ENCODE data around the gene TTC1.
"Not testable (repeated sequence)": the region's sequence is repeated elsewhere in the genome, so short reads cannot be mapped to it uniquely, and the experiment has no call there.

Gene TTC1

DNA sequence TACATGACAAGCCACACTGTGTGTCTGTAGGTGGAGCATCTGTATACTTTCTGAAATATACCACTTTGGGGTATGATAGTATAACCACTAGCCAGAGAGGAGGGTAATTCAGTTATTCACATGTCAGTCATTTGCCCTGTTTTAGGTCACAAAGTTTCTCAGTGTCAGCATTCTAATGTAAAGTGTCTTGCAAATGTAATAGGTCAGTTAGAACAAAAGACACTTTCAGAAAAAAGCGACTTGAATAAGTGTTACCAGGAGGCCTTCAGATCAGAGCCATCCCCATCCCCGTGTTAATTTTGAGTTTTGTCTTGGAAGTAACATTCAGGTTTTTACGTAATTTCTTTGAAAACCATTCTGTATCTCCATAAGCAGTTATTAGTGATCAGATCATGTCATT is 33.7 kb downstream of the TTC1 start:
- Histone ChIP-seq H3K9me3 (ENCODE audit: control insufficient read depth, insufficient read depth, low read length) (no peaks in the 10 kb centered on the region), H3K9ac (ENCODE audit: low read depth, low read length) (no peak overlapping the region), H3K36me3 (ENCODE audit: insufficient read depth, low read length) (peaks cover 12% of the 10 kb centered on the region; the same call in 1 of the 2 replicates), H3K4me1 (ENCODE audit: insufficient read depth, low read length) (peaks cover 28% of the 10 kb centered on the region)

DNA sequence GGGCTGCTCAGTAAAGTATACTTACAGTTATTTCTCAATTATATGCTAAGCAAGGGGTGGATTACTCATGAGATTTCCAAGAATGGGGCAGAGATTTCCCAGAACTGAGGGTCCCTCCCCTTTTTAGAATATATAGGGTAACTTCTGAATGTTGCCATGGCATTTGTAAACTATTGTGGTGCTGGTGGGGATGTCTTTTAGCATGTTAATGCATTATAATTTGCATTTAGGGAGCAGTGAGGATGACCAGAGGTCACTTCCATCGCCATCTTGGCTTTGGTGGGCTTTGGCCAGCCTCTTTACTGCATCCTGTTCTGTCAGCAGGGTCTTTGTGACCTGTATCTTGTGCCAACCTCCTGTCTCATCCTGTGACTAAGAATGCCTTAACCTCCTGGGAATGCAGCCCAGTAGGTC is 35.5 kb downstream of the TTC1 start:
- peaks cover 12% of the 10 kb centered on the region for H3K36me3 ChIP-seq (ENCODE audit: insufficient read depth, low read length)
- peaks cover 28% of the 10 kb centered on the region for H3K4me1 ChIP-seq (ENCODE audit: insufficient read depth, low read length)
- H3K9me3 ChIP-seq (ENCODE audit: control insufficient read depth, insufficient read depth, low read length) = no peaks in the 10 kb centered on the region
- no peak overlapping the region for H3K9ac ChIP-seq (ENCODE audit: low read depth, low read length)

DNA sequence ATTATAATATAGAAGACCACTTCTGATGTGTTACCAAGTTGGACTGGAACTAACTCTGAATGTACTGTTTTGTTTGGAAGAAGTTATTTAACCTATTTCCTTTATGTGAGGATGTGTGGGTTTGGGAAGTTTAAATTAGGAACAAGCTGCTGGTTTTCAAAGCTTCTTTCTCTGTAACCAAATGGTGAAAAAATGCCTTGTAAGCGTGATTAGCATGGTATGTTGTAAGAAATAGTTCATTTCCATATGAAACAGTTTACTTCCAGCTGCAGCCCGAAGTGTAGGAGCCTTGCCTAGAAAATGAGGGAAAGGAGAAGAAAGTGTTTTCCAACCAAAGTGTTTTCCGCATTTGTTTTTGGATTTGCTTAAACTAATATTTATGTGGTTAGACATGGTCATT is 36.0 kb downstream of the TTC1 start:
- Histone ChIP-seq H3K4me1 (ENCODE audit: insufficient read depth, low read length) (peaks cover 28% of the 10 kb centered on the region), H3K9ac (ENCODE audit: low read depth, low read length) (no peak overlapping the region), H3K36me3 (ENCODE audit: insufficient read depth, low read length) (peaks cover 14% of the 10 kb centered on the region), H3K9me3 (ENCODE audit: control insufficient read depth, insufficient read depth, low read length) (no peaks in the 10 kb centered on the region)

DNA sequence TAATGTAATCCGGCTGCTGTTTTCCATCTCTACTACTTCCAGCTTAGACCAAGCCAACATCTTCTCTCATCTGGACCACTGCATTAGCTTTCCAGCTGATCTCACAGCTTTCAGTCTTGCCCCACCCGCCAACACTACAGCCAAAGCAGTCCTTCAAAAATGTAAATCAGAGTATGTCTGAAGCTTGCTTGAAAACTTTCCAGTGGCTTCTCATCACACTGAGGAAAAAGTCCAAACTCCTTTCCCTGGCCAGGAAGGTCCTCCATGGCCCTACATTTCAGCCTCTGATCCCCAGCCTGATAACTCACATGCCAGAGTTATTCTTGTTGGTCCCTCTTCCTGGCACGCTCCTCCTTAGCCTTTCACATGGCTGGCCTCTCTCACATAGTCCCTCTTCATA is 38.5 kb downstream of the TTC1 start:
- H3K4me1 ChIP-seq (ENCODE audit: insufficient read depth, low read length) = peaks cover 24% of the 10 kb centered on the region
- peaks cover 19% of the 10 kb centered on the region for H3K36me3 ChIP-seq (ENCODE audit: insufficient read depth, low read length)
- no peak overlapping the region for H3K9ac ChIP-seq (ENCODE audit: low read depth, low read length)
- H3K9me3 ChIP-seq (ENCODE audit: control insufficient read depth, insufficient read depth, low read length) = no peaks in the 10 kb centered on the region

DNA sequence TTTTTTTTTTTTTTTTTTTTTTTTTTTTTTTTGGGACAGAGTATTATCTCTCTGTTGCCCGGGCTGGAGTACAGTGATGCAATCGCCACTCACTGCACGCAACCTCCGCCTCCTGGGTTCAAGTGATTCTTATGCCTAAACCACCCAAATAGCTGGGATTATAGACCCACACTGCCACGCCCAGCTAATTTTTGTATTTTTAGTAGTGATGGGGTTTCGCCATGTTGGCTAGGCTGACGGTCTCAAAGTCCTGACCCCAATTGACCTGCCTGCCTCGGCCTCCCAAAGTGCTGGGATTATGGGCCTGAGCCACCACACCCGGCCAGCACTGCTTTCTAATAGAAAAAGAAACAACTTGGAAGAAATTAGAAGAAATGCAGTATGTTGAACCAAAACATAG is 39.2 kb downstream of the TTC1 start:
- Histone ChIP-seq H3K9ac (ENCODE audit: low read depth, low read length) (no peak overlapping the region), H3K9me3 (ENCODE audit: control insufficient read depth, insufficient read depth, low read length) (no peaks in the 10 kb centered on the region), H3K4me1 (ENCODE audit: insufficient read depth, low read length) (peaks cover 18% of the 10 kb centered on the region), H3K36me3 (ENCODE audit: insufficient read depth, low read length) (peaks cover 21% of the 10 kb centered on the region)

DNA sequence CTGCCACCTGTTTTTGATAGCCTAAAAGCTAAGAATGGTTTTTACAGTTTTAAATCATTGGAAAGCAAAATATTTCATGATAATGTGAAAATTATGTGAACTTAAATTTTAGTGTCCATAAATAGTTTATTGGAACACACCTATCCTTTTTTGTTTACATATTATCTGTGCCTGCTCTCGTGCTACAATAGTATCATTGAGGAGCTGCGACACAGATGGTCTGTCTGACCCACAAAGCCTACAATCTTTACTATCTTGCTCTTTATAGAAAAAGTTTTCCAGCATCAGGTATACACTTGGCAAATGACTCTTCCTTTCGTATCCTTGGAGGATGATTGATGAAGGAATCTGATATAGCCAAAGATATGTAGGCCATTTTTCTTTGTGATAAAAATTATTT is 40.2 kb downstream of the TTC1 start:
- Histone ChIP-seq H3K9ac (ENCODE audit: low read depth, low read length) (no peak overlapping the region), H3K4me1 (ENCODE audit: insufficient read depth, low read length) (peaks cover 9% of the 10 kb centered on the region), H3K9me3 (ENCODE audit: control insufficient read depth, insufficient read depth, low read length) (no peaks in the 10 kb centered on the region), H3K36me3 (ENCODE audit: insufficient read depth, low read length) (peaks cover 21% of the 10 kb centered on the region)

DNA sequence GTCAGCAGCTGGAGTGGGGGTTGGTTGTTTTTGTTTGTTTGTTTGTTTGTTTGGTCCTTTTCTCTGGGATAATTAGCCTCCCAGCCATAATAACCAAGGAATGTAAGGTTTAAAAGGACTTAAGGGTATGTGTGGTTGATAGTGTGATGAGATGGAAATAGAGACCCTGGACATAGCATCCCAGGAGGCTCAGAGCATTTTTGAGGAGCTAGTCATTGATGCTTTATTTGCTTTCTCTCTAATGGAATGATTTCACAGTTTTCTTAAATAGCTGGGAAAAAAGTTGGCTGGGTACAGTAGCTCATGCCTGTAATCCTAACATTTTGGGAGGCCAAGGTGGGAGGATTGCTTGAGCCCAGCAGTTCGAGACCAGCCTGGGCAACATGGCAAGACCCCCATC is 45.1 kb downstream of the TTC1 start:
- Histone ChIP-seq H3K9me3 (ENCODE audit: control insufficient read depth, insufficient read depth, low read length) (no peaks in the 10 kb centered on the region), H3K36me3 (ENCODE audit: insufficient read depth, low read length) (peaks cover 28% of the 10 kb centered on the region), H3K4me1 (ENCODE audit: insufficient read depth, low read length) (no peaks in the 10 kb centered on the region), H3K9ac (ENCODE audit: low read depth, low read length) (no peak overlapping the region)

DNA sequence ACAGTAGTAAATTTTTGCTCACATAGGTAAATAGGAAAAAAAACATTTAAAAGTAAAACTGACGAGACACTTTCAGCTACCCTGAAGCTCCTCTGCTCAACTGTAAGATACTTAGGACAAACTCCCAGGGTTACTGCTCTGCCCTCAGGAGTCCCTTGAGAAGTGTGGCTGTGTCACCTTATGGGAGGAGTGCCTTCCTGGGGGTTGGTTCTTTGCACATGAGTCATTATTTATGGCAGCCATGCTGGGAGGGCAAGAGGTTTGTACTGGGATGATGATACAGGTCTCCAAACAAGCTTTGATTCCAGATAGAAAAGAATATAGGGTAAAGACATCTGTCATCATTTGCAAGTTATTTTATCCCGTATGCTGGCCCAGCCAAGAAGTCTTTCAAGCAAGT is 45.9 kb downstream of the TTC1 start:
- H3K36me3 ChIP-seq (ENCODE audit: insufficient read depth, low read length) = peaks cover 24% of the 10 kb centered on the region
- H3K4me1 ChIP-seq (ENCODE audit: insufficient read depth, low read length) = no peaks in the 10 kb centered on the region
- no peak overlapping the region for H3K9ac ChIP-seq (ENCODE audit: low read depth, low read length)
- H3K9me3 ChIP-seq (ENCODE audit: control insufficient read depth, insufficient read depth, low read length) = no peaks in the 10 kb centered on the region

DNA sequence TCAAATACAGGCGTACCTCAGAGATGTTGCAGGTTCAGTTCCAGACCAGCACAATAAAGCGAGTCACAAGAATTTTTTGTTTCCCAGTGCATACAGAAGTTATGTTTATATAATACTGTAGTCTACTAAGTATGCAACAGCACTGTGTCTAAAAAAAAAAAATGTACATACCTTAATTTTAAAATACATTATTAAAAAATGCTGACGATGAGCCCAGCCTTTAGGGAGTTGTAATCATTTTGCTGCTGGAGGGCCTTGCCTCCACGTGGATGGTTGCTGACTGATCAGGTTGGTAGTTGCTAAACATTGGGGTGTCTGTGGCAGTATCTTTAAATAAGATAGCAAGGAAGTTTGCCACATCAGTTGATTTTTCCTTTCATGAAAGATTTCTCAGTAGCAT is 48.3 kb downstream of the TTC1 start:
- Histone ChIP-seq H3K36me3 (ENCODE audit: insufficient read depth, low read length) (peaks cover 22% of the 10 kb centered on the region), H3K9ac (ENCODE audit: low read depth, low read length) (no peak overlapping the region), H3K9me3 (ENCODE audit: control insufficient read depth, insufficient read depth, low read length) (no peaks in the 10 kb centered on the region), H3K4me1 (ENCODE audit: insufficient read depth, low read length) (0 out of 2 replicates have a peak, but pooled peaks cover 5% of the 10 kb centered on the region)

DNA sequence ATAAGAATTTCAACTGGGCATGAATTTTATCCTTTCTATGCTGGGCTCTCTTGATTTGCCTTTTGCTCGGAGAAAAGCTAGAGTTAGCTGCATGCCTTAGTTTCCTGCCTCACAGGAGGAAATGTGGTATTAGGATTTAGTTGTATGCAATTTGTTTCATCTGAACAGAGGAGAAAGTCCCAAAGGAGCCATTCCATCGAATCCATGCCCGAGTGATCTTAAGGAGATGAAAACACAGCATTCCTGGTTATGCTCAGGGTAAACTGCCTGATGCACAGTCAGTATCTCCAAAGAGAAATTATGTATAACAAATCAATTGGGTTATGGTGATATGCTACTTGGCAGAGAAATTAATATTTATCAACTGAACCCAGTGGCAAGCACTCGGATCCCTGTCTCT is 51.1 kb downstream of the TTC1 start:
- Histone ChIP-seq H3K36me3 (ENCODE audit: insufficient read depth, low read length) (peaks cover 20% of the 10 kb centered on the region), H3K9ac (ENCODE audit: low read depth, low read length) (no peak overlapping the region), H3K9me3 (ENCODE audit: control insufficient read depth, insufficient read depth, low read length) (no peaks in the 10 kb centered on the region), H3K4me1 (ENCODE audit: insufficient read depth, low read length) (0 out of 2 replicates have a peak, but pooled peaks cover 8% of the 10 kb centered on the region)

DNA sequence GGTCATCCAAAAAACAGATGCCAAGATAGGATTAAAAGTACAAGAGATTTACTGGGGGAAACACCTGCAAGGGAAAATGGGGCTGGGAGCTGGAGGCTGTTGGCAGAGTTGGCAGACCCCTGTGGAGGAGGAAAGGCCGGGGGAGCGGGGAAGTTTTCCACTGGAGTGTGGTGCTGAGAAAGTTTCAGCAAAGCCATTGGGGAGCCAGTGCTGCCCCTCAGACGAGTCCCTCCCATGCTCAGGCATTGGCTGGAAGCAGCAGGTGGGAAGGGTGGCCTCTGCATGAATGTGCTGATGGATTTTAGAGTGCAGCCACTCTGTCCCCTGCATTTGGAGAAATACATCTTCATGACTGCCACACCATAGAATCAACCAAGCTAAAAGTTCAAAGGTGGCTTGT is 52.8 kb downstream of the TTC1 start:
- Histone ChIP-seq H3K4me1 (ENCODE audit: insufficient read depth, low read length) (0 out of 2 replicates have a peak, but pooled peaks cover 8% of the 10 kb centered on the region), H3K9ac (ENCODE audit: low read depth, low read length) (no peak overlapping the region), H3K9me3 (ENCODE audit: control insufficient read depth, insufficient read depth, low read length) (no peaks in the 10 kb centered on the region), H3K36me3 (ENCODE audit: insufficient read depth, low read length) (peaks cover 21% of the 10 kb centered on the region)

DNA sequence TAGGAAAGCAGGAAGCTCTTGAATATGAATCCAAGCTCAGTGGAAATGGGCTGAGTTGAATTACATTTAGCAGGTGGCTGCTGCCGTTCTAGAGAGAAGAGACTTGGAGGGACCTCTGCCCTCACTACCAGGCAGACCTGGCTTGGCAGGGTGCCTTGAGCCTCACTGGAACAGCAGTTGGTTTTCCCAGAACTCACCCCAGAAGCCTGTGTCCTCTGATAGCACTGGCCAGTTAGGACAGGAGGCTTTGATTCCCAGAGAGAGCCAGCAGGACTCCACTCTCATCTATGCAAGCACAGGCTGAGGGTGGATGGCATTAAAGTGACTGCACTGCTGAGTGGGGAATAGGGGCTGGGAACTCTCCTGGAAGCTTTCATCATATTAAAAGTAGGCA is 55.5 kb downstream of the TTC1 start:
- peaks cover 22% of the 10 kb centered on the region for H3K36me3 ChIP-seq (ENCODE audit: insufficient read depth, low read length)
- 0 out of 2 replicates have a peak, but pooled peaks cover 8% of the 10 kb centered on the region for H3K4me1 ChIP-seq (ENCODE audit: insufficient read depth, low read length)
- no peak overlapping the region for H3K9ac ChIP-seq (ENCODE audit: low read depth, low read length)
- no peaks in the 10 kb centered on the region for H3K9me3 ChIP-seq (ENCODE audit: control insufficient read depth, insufficient read depth, low read length)

DNA sequence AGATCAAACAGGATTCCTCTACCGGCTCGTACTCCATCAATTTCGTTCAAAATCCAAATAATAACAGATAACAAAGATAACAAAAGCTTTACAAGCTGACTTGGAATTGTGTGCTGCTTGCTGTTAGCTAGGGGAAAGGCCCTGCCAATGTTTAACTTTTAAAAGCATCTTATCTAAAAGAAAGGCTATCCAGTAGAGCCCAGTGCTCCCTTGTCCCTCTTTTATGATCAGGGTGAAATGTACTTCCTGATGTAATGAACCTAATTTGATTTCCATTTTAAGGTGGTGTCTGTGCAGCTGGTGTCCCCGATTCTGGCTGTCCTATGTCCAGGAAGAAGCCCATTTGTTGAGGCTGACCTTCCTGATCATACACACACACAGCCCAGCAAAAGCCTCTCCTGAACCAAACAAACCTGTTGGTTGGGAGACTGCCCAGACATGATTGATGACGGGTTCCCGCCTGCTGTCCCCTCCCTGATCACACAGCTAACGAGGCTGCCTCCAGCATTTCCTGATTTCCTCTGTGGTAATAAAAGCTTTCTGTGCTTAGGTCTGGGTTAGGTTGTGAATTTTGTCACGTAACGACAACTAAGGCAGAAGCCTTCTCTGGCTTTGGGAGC is 56.2 kb downstream of the TTC1 start:
- no peak overlapping the region for H3K9ac ChIP-seq (ENCODE audit: low read depth, low read length)
- no peaks in the 10 kb centered on the region for H3K9me3 ChIP-seq (ENCODE audit: control insufficient read depth, insufficient read depth, low read length)
- H3K4me1 ChIP-seq (ENCODE audit: insufficient read depth, low read length) = 0 out of 2 replicates have a peak, but pooled peaks cover 8% of the 10 kb centered on the region
- peaks cover 22% of the 10 kb centered on the region for H3K36me3 ChIP-seq (ENCODE audit: insufficient read depth, low read length)

DNA sequence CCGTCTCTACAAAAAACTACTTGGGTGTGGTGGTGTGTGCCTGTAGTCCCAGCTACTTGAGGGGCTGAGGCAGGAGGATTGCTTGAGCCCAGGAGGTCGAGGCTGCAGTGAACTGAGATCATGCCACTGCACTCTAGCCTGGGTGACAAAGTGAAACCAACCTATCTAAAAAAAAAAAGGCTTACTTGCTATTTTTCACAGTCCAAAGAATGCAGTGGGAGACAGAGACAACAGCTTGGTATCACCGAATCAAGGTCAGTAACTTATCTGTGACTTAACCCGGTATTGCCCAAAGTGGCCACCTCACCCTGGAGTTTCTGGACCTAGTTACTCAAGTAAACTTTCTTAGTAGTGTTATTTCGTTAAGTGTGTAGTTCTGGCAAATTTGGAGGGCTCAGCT is 60.2 kb downstream of the TTC1 start:
- peaks cover 19% of the 10 kb centered on the region for H3K36me3 ChIP-seq (ENCODE audit: insufficient read depth, low read length)
- not testable (repeated sequence) for H3K9me3 ChIP-seq (ENCODE audit: control insufficient read depth, insufficient read depth, low read length); H3K9ac ChIP-seq (ENCODE audit: low read depth, low read length); H3K4me1 ChIP-seq (ENCODE audit: insufficient read depth, low read length)

DNA sequence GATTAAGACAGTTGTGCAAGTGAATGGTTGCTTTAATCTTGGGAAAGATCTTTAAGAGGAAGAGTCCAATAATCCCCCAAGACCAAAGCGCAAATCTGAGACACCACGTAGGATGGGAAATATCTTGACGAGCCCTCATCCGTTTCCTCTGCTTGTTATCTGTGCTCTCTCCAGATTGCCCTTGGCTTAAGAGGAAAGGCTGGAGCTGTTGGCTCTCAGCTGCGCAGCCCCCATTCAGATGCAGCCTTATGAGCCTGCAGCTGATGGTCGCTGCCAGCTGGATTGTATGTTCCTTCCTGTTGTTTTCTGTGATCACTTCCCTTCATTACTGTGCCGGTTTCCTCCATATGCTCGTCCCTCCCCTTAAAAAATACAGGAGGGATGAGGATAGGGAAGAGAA is 62.6 kb downstream of the TTC1 start:
- no peaks in the 10 kb centered on the region for H3K9me3 ChIP-seq (ENCODE audit: control insufficient read depth, insufficient read depth, low read length)
- H3K9ac ChIP-seq (ENCODE audit: low read depth, low read length) = no peak overlapping the region

More for the DNA sequence above, 62.6 kb downstream of the TTC1 start:
- H3K36me3 ChIP-seq (ENCODE audit: insufficient read depth, low read length) = peaks cover 5% of the 10 kb centered on the region; the same call in 1 of the 2 replicates
- H3K4me1 ChIP-seq (ENCODE audit: insufficient read depth, low read length) = no peaks in the 10 kb centered on the region
